Liver (tissue), 3 donors: Measurements from ENCODE around the gene SCPEP1.
A peak's percentile ranks its signal among the peaks of the same experiment; 100 is the strongest.

Experiments
- CTCF ChIP-seq: fragments of 150-350 bp; IDR thresholded peaks from 2 replicates; pipeline ENCODE4 v1.5.1; 2017; ENCODE audit warnings: improper control_type of control experiment, low read depth, low read length; ENCODE audit not compliant: missing input control
- FOXA1 ChIP-seq: IDR thresholded peaks from 2 replicates; pipeline ENCODE4 v1.6.1; 2016; ENCODE audit warnings: antibody characterized with exemption
- RAD21 ChIP-seq, 2 donors: IDR thresholded peaks; 2 replicates each; pipeline ENCODE4 v1.6.1; 2016; ENCODE audit warnings: antibody characterized with exemption in 2 of 2, mild to moderate bottlenecking in 2 of 2
- REST ChIP-seq: IDR thresholded peaks from 2 replicates; pipeline ENCODE4 v1.6.1; 2016; ENCODE audit warnings: antibody characterized with exemption, mild to moderate bottlenecking
- YY1 ChIP-seq: IDR thresholded peaks from 2 replicates; pipeline ENCODE4 v1.6.1; 2016; ENCODE audit warnings: antibody characterized with exemption, mild to moderate bottlenecking
- donor health status: healthy.
- donor health status: healthy.

DNA sequence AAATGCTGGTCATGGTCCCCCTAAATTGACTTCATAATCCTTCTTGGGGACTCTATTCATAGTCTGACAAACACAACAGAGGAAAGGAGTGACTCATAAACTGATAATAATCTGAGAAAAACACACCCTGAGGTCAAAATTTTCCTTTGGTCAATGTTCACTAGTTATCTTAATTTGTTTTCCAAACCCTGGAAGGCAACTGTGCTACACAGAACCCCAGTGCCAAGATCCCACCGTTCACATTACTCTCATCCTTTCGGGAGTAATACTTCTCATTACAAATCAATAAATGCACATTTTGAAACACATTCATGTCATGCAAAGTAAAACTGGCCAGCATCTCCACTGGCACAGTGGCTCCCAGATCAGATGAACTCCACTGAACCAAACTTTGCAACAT is 40.2 kb upstream of the SCPEP1 start:
- TF ChIP-seq CTCF (no peak), FOXA1 (no peak), YY1 (no peak), REST (no peak), RAD21 (IDR thresholded peaks at IDR 0.05) (peak in 1 of 2 donors; percentile 27)
